GM21529 (cell line): ENCODE measurements around the gene OGFR.
A peak's percentile ranks its signal among the peaks of the same experiment; 100 is the strongest.

Source experiments
- ATAC-seq: cut with Tn5 transposase; IDR thresholded peaks from one replicate; pipeline ENCODE4 v1.9.1; 2021; ENCODE audit not compliant: unreplicated experiment

The OGFR gene

DNA sequence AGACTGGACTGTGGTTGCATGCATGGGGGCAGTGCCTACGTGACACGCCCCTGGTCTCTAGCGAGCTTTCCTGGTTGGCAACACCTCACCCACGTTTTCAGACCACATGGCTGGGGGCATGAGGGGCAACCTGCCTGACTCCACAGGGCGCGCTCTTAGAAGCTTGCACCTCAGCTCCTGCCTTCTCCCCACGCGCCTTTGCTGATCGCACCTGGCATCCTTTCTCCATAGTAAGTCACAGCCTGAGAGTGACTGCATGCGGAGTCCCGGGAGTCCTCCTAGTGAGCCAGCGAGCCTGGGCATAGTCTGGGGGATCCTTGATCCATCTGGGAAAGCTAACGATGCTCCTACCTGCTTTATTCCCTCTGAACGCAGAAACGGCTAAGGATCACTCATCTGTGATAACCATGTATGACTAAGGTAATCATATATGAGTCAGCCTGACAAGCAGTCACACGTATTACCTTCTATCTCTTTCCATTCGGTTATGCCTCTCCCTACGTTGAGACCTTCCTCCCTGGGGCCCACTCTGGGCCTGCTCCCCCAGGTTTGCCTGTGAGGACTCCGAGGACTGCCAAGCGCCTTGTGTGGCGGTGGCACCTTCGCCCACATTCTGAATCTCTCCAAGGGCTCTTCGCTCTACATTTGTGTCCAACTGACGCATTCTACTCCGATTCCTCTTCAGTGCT lies 52.4 kb downstream of the OGFR start:
- ATAC-seq: no peak

DNA sequence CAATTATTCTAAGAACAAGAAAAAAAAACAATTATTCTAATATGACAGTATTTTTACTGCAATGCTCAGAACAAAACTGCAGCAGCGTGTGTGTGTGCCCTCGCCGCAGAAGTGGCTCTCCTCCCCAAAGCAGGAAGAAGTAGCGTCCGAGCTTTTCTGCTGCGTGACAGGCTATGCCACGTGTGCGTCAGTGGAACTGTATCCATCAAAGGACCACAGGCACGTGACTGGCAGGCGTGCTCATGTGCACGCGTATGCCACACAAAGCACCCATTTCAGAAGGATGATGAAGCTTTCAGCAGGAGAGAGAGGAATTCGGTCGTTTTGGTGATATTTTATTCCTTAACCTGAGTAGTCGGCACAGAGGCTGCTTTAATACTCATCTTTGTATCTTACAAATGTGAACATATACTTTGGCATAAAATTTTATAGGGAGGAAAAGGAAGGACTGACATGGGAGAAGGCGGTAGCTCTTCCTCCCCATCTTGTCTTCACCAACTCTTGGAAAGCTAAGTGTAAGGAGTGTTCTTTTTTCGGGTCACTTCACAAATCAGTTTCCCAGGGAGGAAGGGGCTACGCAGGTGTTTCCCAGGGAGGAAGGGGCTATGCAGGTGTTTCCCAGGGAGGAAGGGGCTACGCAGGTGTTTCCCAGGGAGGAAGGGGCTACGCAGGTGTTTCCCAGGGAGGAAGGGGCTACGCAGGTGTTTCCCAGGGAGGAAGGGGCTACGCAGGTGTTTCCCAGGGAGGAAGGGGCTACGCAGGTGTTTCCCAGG lies 53.6 kb downstream of the OGFR start:
- ATAC-seq: no peak

DNA sequence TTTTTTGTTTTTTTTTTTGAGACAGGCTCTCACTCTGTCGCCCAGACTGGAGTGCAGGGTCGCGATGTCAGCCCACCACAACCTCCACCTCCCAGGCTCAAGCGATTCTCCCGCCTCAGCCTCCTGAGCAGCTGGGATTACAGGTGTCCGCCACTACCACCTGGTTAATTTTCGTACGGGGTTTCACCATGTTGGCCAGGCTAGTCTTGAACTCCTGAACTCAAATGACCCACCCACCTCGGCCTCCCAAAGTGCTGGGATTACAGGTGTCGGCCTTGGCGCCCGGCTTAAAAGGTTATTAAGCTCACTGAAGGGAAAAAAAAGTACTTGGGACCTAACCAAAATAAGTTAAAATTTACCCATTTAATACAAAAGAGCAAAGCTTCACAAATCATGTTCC lies 55.1 kb downstream of the OGFR start:
- no peak for ATAC-seq

DNA sequence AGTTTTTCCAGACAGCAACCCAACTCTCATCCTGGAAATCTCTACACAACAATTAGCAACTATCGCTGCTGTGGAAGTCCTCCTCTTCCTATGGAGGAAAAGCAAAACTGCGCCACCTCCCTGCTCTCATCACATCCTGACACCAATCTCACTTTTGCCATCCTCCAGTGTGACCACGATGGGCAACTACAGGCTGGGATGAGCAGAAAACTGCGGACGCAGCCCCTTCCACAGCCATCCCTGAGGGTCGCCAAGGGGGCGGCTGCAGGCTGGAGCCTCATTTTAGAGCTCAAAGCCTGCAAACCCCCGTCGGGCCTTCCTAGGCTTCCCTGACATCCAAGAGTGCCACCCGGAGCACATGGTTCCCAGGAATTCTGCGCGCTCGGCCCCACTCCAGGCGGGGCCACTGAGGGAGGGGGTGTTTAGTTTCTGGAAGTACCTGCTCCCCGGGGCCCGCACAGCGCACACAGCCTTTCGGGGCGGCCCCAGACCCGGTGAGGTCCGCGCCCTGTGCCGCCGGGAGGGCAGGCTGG lies 55.8 kb downstream of the OGFR start:
- no peak for ATAC-seq

DNA sequence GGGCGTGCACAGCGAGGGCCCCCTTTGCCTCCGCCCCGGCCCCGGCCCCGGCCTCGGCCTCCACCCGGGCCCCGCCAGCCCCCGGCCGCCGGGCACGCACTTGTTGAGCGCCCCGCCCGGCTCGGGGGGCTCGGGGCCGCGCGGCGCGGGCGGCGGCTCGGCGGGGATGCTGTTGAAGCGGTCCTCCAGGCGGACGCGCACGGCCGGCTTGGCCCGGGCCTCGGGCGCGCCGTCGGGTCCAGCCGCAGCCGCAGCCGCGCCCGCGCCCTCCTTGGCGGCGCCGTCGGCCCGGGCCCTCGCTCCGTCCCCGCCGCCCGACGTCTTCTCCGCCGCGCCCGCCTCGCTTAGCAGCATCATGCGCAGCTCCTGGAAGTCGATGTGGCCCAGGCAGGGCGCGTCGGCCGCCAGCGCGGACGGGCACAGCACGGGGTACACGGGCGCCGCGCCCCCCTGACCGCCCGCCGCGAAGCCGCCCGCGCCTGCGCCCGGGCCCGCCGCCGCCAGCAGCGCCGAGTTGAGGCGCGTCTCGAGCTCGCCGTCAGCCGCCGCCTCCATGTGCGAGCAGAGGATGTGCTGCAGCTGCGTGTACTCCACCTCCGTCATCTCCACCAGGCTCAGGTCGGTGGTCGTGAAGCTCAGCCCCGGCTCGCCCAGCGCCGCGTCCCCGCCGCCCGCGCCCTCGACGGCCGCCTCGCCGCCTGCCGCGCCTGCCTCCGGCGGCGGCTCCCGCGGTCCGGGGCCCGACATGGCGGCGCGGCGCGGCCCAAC lies 56.5 kb downstream of the OGFR start:
- ATAC-seq: peak; percentile 32

DNA sequence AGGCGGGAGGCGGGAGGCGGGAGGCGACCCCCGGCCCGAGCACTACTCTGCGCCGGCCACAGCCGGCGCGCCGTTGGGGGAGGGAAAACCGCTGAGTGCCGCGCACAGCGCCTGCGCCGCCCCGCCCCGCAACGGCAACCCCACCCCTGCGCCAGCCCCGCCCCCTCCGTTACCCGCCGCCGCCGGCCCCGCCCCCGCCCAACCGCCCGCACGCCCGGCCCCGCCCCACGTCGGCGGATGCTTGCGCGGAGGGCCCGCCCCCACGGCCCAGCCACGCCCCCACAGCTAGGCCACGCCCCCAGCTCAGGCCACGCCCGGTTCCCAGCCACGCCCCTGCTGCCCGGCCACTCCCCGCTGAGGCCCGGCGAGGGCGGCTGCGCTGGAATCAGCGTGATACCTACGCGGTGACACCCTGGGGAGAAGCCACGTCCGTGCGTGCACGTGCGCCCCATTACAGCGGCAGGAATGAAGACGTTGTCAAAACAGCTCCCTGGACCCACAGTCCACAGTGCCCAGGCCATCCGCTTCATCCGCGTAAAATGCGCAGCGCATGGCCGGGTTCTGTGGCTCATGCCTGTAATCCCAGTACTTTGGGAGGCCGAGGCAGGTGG lies 57.2 kb downstream of the OGFR start, which contains the start of gene TCFL5:
Gene TCFL5 (minus strand): TSS at position 97 of the 611 bp plus-strand sequence. CDS start 152 bp downstream, outside the sequence.
- ATAC-seq: peak; percentile 72
